ENCODE results near the gene OSBPL5. TPM values are rescaled to one million over a fixed set of nuclear protein-coding genes. Genes with fewer than 3 reads are reported as not detected.

OSBPL5 gene
- total and polyA plus RNA-seq, 9 of the 15 experiments (the other 6 are each of a cell fraction or from before 2014, with no cell fraction given): 0.06 to 14.8 (median 3.2) TPM

- TF ChIP-seq ZNF407 (IDR thresholded peaks at IDR 0.05; ENCODE audit: low read depth) (no peak), NR2F6 (CRISPR knock-in tag; IDR thresholded peaks at IDR 0.05) (no peak), SMARCA5 (IDR thresholded peaks at IDR 0.05) (no peak), POLR2A (conservative IDR thresholded peaks at IDR 0.05) (peak; percentile 75), TAL1 (IDR thresholded peaks at IDR 0.05) (no peak), ZBED1 (IDR thresholded peaks at IDR 0.05) (no peak), VEZF1 (CRISPR knock-in tag; IDR thresholded peaks at IDR 0.05) (no peak), E2F5 (CRISPR knock-in tag; IDR thresholded peaks at IDR 0.05) (no peak), ARID2 (IDR thresholded peaks at IDR 0.05) (no peak), RBM25 (IDR thresholded peaks at IDR 0.05; ENCODE audit: low read depth, low read length, severe bottlenecking) (peak; percentile 64), CREB3L1 (IDR thresholded peaks at IDR 0.05; ENCODE audit: borderline replicate concordance, low read depth) (peak; percentile 30; the same call in 1 of the 2 replicates), NKRF (IDR thresholded peaks at IDR 0.05; ENCODE audit: borderline replicate concordance) (no peak), TBP (optimal IDR thresholded peaks at IDR 0.05; ENCODE audit: low read depth, low read length) (peak; percentile 40), HINFP (tag; conservative IDR thresholded peaks at IDR 0.05; ENCODE audit: low read depth) (no peak)
Observed at GRCh38 chr11:3069425-3069824, 95.7 kb downstream of the OSBPL5 start (continued).
